Hepatocyte (in vitro differentiated cells): ENCODE data around the gene RAP1GAP2.

Experiments
- CTCF ChIP-seq: fragments of 200-600 bp; sonication (generic); IDR thresholded peaks from 2 replicates; pipeline ENCODE4 v1.5.1; 2016; ENCODE audit warnings: antibody characterized with exemption, mild to moderate bottlenecking; ENCODE audit not compliant: poor library complexity
- EZH2 ChIP-seq: fragments of 200-600 bp; sonication (generic); IDR thresholded peaks from 2 replicates; pipeline ENCODE4 v1.6.1; 2016; ENCODE audit warnings: antibody characterized with exemption, mild to moderate bottlenecking, borderline replicate concordance

DNA sequence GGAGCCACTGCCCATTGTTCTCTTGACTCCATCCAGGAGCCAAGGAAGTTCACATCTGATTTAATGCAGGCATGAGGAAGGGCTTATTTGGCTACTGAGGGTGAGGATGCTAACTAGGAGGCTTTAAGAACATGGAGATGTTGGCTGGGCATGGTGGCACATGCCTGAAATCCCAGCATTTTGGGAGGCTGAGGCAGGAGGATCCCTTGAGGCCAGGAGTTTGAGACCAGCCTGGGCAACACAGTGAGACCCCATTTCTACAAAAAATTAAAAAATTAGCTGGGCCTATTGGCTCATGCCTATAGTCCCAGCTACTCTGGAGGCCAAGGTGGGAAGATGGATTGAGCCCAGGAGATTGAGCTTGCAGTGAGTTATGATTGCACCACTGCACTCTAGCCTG lies 116.5 kb downstream of the RAP1GAP2 start:
- TF ChIP-seq EZH2 (no peak), CTCF (no peak)
